ENCODE results near the gene CLCN3. TPM values are rescaled to one million over a fixed set of nuclear protein-coding genes. Genes with fewer than 3 reads are reported as not detected.

The CLCN3 gene
- total RNA-seq, 1 experiment from 2014 or later: 42.1 TPM

DNA sequence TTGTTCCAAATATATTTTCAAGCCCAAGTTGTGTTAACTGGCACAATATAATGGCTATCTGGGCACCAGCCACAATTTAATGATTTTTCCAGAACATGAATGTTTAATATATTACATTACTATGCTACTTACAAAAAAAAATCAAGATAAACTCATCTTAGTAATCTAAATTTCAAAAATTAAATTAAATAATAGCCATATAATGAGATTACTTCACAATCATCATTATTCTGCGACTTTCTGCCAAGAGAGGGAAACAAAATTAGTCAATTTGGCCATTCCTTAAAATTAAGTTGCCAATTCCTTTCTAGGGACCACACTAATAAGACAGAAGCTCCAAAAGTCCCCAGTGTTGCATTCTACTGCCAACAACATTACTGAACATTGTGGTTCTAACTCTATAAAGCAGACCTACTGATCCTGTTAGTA lies 15.5 kb upstream of the CLCN3 start:
- Mint-ChIP-seq H3K4me1 (ENCODE audit: low read depth, unreplicated experiment) (no peaks in the 10 kb centered on the region), H3K27me3 (ENCODE audit: insufficient read depth, unreplicated experiment) (no peaks in the 10 kb centered on the region), H3K4me3 (ENCODE audit: unreplicated experiment) (no peak overlapping the region), H3K27ac (ENCODE audit: unreplicated experiment) (no peak overlapping the region), H3K36me3 (ENCODE audit: insufficient read depth, unreplicated experiment) (no peaks in the 10 kb centered on the region), H3K9me3 (ENCODE audit: unreplicated experiment) (no peaks in the 10 kb centered on the region)
- CTCF ChIA-PET: no interaction called here
- Histone ChIP-seq H3K9me3 (no peaks in the 10 kb centered on the region), H3K36me3 (ENCODE audit: control insufficient read depth, insufficient read depth, low read length) (no peaks in the 10 kb centered on the region), H3K27me3 (replicated peaks; ENCODE audit: control insufficient read depth, insufficient read depth, low read length) (no peaks in the 10 kb centered on the region), H3K4me3 (ENCODE audit: low read depth, low read length) (no peak overlapping the region), H3K4me1 (no peaks in the 10 kb centered on the region)
- POLR2A ChIA-PET: no interaction called here
- no peak for DNase-seq
- TF ChIP-seq, protein P1, sequence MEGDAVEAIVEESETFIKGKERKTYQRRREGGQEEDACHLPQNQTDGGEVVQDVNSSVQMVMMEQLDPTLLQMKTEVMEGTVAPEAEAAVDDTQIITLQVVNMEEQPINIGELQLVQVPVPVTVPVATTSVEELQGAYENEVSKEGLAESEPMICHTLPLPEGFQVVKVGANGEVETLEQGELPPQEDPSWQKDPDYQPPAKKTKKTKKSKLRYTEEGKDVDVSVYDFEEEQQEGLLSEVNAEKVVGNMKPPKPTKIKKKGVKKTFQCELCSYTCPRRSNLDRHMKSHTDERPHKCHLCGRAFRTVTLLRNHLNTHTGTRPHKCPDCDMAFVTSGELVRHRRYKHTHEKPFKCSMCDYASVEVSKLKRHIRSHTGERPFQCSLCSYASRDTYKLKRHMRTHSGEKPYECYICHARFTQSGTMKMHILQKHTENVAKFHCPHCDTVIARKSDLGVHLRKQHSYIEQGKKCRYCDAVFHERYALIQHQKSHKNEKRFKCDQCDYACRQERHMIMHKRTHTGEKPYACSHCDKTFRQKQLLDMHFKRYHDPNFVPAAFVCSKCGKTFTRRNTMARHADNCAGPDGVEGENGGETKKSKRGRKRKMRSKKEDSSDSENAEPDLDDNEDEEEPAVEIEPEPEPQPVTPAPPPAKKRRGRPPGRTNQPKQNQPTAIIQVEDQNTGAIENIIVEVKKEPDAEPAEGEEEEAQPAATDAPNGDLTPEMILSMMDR (IDR thresholded peaks at IDR 0.05; ENCODE audit: insufficient read depth in 1 of 2, low read depth in 1 of 2, low read length in 1 of 2, severe bottlenecking in 1 of 2, unreplicated experiment in 1 of 2): no peak
- BruUV-seq (replicated peaks): no TSS peak
- intact Hi-C loops (cut with micrococcal nuclease; ENCODE audit: unreplicated experiment): no loop called here

DNA sequence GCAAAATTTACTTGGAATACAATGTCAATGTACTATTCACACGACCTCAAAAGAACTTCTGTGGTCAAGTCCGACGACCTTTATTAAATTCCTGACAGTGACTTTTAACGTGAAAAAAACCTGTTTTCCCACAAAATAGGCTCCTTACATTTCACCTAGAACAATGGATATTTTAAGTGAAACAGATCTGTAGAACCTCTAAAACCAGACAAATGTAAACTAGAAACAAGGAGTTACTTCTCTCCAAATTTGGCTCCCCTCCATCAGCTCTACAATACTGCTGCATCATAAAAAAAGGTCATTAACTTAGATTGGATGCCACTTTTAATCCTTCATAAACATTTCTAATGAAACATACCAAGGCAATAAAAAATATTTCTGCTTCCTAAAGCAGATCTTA lies 9.2 kb upstream of the CLCN3 start:
- TF ChIP-seq, protein P1 (IDR thresholded peaks at IDR 0.05; ENCODE audit: insufficient read depth in 1 of 2, low read depth in 1 of 2, low read length in 1 of 2, severe bottlenecking in 1 of 2, unreplicated experiment in 1 of 2): no peak
- Histone ChIP-seq H3K4me1 (peaks cover 10% of the 10 kb centered on the region), H3K36me3 (ENCODE audit: control insufficient read depth, insufficient read depth, low read length) (no peaks in the 10 kb centered on the region), H3K4me3 (ENCODE audit: low read depth, low read length) (no peak overlapping the region), H3K27me3 (replicated peaks; ENCODE audit: control insufficient read depth, insufficient read depth, low read length) (no peaks in the 10 kb centered on the region), H3K9me3 (no peaks in the 10 kb centered on the region)
- Mint-ChIP-seq H3K36me3 (ENCODE audit: insufficient read depth, unreplicated experiment) (peaks cover 11% of the 10 kb centered on the region), H3K27ac (ENCODE audit: unreplicated experiment) (no peak overlapping the region), H3K4me3 (ENCODE audit: unreplicated experiment) (peak overlapping the region; percentile 9), H3K4me1 (ENCODE audit: low read depth, unreplicated experiment) (no peaks in the 10 kb centered on the region), H3K9me3 (ENCODE audit: unreplicated experiment) (no peaks in the 10 kb centered on the region), H3K27me3 (ENCODE audit: insufficient read depth, unreplicated experiment) (no peaks in the 10 kb centered on the region)
- no peak for DNase-seq
- intact Hi-C loops (cut with micrococcal nuclease; ENCODE audit: unreplicated experiment): no loop called here
- no TSS peak for BruUV-seq (replicated peaks)
- ChIA-PET CTCF (no interaction called here), POLR2A (no interaction called here)

DNA sequence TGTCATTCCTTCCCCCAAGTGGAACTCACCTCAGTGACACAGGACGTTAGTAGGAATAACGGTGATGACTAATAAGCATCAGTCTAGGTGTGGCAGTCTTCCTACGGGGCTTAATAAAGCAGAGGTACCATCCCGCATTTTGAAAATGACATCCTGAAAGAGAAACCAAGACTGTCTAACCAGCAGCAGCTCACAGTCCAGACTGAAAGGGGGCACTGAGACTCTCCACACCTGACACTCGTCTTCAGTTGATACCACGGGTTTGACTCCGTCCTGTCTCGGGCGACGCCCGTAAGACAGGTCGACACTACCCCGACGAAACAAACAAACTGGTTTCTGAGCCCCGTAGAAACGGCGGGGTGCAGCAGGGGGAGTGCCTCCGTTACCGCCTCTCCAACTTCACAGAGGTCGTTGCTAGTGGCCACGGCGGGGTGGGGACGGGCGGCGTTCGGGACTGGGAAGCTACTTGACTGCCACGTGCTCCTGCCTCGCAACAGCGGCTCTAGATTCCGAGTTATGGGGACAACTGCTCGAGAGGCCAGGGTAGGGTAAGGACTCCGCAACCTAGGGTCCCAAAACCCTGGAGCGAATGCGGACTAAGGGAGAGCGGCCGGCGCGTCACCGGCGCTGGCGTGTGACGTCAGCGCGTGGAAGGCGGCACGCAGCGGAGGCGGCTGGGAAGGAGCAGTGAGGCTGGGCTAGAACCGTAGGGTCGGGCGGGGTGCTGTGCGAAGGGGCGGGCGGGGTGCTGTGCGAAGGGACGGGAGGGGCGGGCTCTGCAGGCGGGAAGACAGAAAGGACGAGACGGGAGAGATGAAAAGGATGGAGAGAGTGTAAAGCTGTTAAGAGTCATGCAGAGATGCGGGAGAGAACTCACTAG lies 8.1 kb upstream of the CLCN3 start, which contains the start of gene NEK1:
TSS of gene NEK1 (minus strand) at position 593 of the 880 bp plus-strand sequence. CDS start 9,953 bp downstream, outside the sequence.
- TF ChIP-seq, protein P1 (IDR thresholded peaks at IDR 0.05; ENCODE audit: insufficient read depth in 1 of 2, low read depth in 1 of 2, low read length in 1 of 2, severe bottlenecking in 1 of 2, unreplicated experiment in 1 of 2): no peak
- H3K27me3 ChIP-seq (replicated peaks; ENCODE audit: control insufficient read depth, insufficient read depth, low read length): no peaks in the 10 kb centered on the region
- no peaks in the 10 kb centered on the region for H3K9me3 ChIP-seq
- intact Hi-C loops (cut with micrococcal nuclease; ENCODE audit: unreplicated experiment): loop anchor here (1.0 to 2.0 kb wide), 3 partner anchors 8 to 477 kb away; partner anchors contain the start of genes AADAT and CLCN3
- H3K4me3 ChIP-seq (ENCODE audit: low read depth, low read length): peak within 1 kb of the TSS; percentile 73
- H3K27ac Mint-ChIP-seq (ENCODE audit: unreplicated experiment): peak within 1 kb of the TSS; percentile 94
- H3K27me3 Mint-ChIP-seq (ENCODE audit: insufficient read depth, unreplicated experiment): no peaks in the 10 kb centered on the region
- ChIA-PET POLR2A (interaction anchor here (0.6 to 1.5 kb wide), 3 partner anchors 8 to 527 kb away, joined by 3 to 4 read pairs (median 4); partner anchors contain the start of gene CLCN3), CTCF (interaction anchor here (0.5 to 1.5 kb wide), 6 partner anchors 15 to 471 kb away, joined by 3 to 15 read pairs (median 4); no protein-coding TSS in a partner anchor)
- H3K4me3 Mint-ChIP-seq (ENCODE audit: unreplicated experiment): peak within 1 kb of the TSS; percentile 96
- peak; percentile 84 to 85 for DNase-seq
- no peaks in the 10 kb centered on the region for H3K4me1 Mint-ChIP-seq (ENCODE audit: low read depth, unreplicated experiment)
- no peaks in the 10 kb centered on the region for H3K36me3 ChIP-seq (ENCODE audit: control insufficient read depth, insufficient read depth, low read length)
- H3K4me1 ChIP-seq: peaks cover 10% of the 10 kb centered on the region
- H3K36me3 Mint-ChIP-seq (ENCODE audit: insufficient read depth, unreplicated experiment): peaks cover 11% of the 10 kb centered on the region
- H3K9me3 Mint-ChIP-seq (ENCODE audit: unreplicated experiment): no peaks in the 10 kb centered on the region
- BruUV-seq (replicated peaks): no TSS peak

Measured in Caco-2 (cell line).